Measurements from ENCODE around the gene GRIK3. TPM values are rescaled to one million over a fixed set of nuclear protein-coding genes. Genes with fewer than 3 reads are reported as not detected.
"Not testable (repeated sequence)": the region's sequence is repeated elsewhere in the genome, so short reads cannot be mapped to it uniquely, and the experiment has no call there.

Gene GRIK3
- total RNA-seq, 2 donors from 2014 or later, result 0.46 to 1.9 TPM

DNA sequence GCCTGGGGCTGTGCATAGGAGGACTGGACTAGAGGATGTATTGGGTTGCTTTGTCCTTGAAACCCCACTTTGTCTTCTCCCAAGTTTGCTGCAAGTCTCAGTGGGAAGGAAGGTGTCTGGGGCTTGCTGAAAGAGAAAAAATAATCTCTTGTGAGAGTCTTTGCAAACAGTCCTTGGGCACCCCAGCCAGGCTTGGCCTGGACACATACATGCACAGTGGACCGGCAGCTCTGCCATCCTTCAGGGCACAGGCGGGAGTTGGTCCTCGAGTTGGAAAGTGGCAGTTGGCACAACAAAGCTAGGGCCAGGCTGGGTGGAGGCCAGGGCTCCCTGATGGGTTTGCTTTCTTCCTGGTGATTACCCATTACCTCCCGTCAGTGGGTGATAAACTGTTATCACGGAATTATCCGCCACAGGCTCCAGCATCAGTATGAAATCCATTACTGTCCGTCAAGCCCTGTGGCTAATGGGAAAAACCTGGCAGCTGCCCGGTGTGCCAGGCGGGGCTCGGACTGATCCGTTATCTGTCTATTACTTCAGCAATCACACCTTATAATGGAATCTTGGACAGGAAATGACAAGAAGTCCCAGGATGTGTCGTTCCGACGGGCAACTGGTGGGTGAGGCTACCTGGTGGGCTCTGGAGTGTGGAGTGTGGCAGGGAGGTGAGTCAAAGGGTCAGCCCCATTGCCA is 265.7 kb downstream of the GRIK3 start:
- no peak for DNase-seq
- no peak for ATAC-seq
- intact Hi-C loops (cut with DNase I, micrococcal nuclease), result no loop called here

DNA sequence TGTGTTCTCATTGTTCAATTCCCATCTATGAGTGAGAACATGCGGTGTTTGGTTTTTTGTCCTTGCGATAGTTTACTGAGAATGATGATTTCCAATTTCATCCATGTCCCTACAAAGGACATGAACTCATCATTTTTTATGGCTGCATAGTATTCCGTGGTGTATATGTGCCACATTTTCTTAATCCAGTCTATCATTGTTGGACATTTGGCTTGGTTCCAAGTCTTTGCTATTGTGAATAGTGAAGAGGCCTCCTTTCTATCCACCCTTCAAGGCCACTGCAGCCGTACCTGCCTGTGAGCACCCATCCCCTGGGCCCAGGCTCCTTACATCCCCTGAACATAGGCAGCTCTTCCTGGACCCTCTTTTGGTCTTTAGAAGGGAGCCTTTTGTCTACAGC is 266.9 kb downstream of the GRIK3 start:
- DNase-seq; ATAC-seq; intact Hi-C loops (cut with DNase I, micrococcal nuclease): not testable (repeated sequence)

DNA sequence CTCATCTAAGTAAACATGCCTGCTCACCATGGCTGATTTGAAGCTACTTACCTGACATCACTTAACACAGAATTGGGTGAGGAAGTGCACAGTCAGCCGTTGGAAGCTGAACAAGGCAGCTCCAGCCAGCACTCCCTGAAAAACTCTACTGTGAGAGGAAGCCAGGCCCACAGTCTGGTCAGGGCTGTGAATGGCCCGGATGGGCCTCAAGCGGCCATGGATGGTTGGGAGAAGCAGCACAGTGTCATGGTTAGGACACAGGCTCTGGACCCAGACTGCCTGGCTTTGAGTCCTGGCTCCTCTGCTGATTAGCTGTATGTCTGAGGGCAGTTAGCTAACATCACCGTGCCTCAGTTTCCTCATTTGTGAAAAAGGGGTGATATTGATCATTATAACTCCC is 267.8 kb downstream of the GRIK3 start:
- ATAC-seq, result no peak

DNA sequence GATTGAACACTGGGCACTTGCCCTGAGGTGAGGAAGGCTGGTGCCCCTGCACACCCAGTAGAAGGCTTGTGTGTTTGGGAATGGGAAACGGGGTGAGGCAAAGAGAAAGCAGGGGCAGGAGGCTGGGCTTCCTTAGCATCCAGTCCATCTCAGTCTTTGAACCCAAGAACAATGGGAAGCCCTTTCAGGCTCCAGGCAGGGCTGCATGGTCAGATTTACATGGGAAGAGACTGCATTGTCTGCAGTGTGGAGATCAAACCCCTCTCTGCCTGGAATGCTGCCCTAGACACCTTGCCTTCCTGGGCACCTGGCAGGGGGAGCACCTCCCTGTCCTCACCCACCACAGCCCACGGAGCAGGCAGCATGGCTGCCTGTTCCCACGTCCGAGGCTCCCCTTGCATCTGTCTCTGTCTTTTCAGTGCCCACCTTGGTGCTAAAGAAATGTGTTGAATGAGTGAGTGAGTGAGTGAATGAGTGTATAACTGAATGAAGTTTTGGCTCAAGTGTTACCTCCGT is 268.5 kb downstream of the GRIK3 start:
- ATAC-seq (no peak), DNase-seq (no peak)
- intact Hi-C loops (cut with DNase I, micrococcal nuclease), result no loop called here

More for the DNA sequence above, 267.8 kb downstream of the GRIK3 start:
- intact Hi-C loops (cut with DNase I, micrococcal nuclease), result no loop called here
- DNase-seq, result no peak

DNA sequence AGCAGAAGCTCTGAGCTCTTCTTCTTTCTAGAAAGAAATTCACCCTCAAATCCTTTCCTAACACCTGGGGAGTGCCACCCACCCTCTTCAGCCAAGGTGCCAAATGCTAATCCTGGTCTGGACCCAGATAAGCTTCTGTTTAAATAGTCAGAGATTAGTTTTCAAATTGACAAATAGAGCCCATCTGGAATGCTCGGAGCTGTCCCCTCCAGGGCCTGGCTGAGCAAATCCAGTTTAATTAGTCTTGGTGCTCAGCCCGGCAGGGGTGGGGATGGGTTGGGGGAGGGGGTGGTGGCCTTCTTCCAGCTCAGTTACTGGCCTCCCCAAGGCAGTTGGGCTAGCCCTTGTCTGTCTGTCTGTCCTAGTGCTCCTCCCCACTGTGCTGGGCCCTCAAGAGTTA is 269.5 kb downstream of the GRIK3 start:
- no peak for DNase-seq
- no peak for ATAC-seq
- intact Hi-C loops (cut with DNase I, micrococcal nuclease), result no loop called here

DNA sequence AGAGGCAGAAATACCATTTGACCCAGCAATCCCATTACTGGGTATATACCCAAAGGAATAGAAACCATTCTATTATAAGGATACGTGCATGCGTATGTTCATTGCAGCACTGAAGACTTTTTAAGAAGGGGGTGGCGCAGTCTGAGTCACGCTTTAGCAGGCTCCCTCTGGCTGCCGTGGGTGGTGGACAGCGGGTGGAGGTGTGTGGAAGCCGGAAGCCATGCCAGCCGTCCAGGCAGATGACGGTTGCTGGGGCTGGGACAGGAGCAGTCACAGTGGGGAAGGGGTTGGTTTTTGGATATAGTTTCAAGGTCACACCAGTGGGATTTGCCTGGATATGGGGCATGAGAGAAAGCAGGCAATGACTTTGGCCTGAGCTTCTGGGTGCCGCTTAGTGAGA is 270.5 kb downstream of the GRIK3 start:
- intact Hi-C loops (cut with DNase I, micrococcal nuclease), result no loop called here
- ATAC-seq (no peak), DNase-seq (no peak)

GRCh38 chr1:36762174-36762573 is 272.1 kb downstream of the GRIK3 start:
- no peak for ATAC-seq
- no peak for DNase-seq
- intact Hi-C loops (cut with DNase I, micrococcal nuclease), result no loop called here

DNA sequence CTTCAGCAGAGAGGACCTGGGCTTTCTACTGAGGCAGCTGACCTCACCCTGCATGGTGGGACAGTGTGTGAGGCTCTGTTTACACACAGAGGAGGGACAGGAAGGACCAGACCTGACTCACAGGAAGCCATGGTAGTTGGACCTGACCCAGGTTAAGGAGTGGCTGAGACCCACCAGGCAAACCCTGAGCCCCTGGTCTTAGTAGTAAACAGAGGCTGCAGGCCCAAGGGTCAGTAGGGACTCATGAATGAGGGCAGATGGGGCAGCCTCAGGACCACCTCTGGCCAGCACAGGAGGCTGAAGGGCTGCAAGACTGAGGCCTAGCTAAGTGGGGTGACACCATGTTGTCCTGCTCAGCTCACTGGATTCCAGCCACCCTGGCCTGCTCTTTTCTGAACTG is 273.2 kb downstream of the GRIK3 start:
- ATAC-seq, result no peak
- intact Hi-C loops (cut with DNase I, micrococcal nuclease), result no loop called here

DNA sequence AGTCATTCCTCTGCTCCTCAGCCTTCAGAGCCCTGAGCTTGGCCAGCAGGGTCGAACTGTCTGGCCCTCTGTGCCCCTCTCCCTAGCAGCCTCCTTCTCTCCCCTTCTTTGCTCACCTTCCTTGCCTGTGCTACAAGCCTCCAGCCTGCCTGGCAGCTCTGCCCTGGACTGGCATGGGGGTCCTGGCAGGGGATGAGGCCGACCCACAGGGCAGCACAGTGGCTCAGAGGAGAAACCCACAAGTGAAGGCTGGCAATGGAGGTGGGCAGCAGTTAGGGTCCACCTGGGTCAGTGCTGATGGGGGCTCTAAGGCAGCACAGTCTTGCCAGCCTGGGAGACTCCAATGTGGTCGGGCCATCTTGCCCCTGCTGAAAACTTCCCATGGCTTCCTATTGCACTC is 274.2 kb downstream of the GRIK3 start:
- no peak for ATAC-seq
- intact Hi-C loops (cut with DNase I, micrococcal nuclease), result no loop called here
- no peak for DNase-seq

More for the DNA sequence above, 273.2 kb downstream of the GRIK3 start:
- no peak for DNase-seq

GRCh38 chr1:36759355-36759754 is 275.0 kb downstream of the GRIK3 start:
- intact Hi-C loops (cut with DNase I, micrococcal nuclease), result no loop called here
- DNase-seq (no peak), ATAC-seq (no peak)

GRCh38 chr1:36755303-36756230 is 278.7 kb downstream of the GRIK3 start:
- DNase-seq (no peak), ATAC-seq (no peak)
- intact Hi-C loops (cut with DNase I, micrococcal nuclease), result no loop called here

DNA sequence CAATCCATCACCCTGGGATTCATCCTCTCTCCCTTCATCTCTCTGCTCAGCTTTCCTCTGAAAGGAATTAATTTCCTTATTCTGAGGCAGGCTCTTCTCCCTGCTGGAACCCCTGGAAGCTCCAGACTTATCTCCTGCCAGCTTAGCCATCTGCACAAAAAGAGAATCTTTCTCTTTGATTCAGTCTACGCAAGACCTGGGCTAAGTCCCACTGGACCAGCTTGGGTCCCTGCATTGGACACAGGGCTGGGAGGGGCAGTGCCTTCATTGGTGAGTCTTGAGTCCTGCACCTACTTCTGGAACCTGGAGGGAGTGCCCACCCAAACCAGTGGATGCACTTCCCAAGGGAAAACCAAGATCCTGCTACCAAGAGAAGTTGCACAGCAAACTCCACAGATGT is 279.9 kb downstream of the GRIK3 start:
- ATAC-seq (no peak), DNase-seq (no peak)
- intact Hi-C loops (cut with DNase I, micrococcal nuclease), result no loop called here

- ATAC-seq, result no peak
- no peak for DNase-seq
- intact Hi-C loops (cut with DNase I, micrococcal nuclease), result no loop called here
Observed at GRCh38 chr1:36753451-36753850, 280.9 kb downstream of the GRIK3 start.

- intact Hi-C loops (cut with DNase I, micrococcal nuclease), result no loop called here
- ATAC-seq, result no peak
Observed at GRCh38 chr1:36752891-36753361, 281.4 kb downstream of the GRIK3 start.

GRCh38 chr1:36752431-36752830 is 281.9 kb downstream of the GRIK3 start:
- intact Hi-C loops (cut with DNase I, micrococcal nuclease), result no loop called here
- no peak for ATAC-seq
- no peak for DNase-seq

More at GRCh38 chr1:36752891-36753361, 281.4 kb downstream of the GRIK3 start:
- DNase-seq, result no peak

- ATAC-seq (no peak), DNase-seq (no peak)
- intact Hi-C loops (cut with DNase I, micrococcal nuclease), result no loop called here
Observed at GRCh38 chr1:36751525-36751924, 282.8 kb downstream of the GRIK3 start.

DNA sequence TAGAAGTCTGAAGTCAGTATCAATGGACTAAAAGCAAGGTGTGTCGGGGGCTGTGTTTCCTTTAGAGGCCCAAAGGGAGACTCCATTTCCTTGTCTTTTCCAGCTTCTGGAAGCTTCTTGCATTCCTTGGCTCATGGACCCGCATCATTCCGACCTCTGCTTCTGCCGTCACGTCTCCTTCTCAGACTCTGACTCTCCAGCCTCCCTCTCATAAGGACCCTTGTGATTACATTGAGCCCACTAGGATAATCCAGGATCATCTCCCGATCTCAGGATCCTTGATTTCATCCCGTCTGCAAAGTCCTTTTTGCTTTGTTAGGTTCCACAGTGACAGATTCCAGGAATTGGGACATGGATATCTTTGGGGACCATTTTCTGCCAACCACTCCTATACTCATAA is 285.8 kb downstream of the GRIK3 start:
- DNase-seq, result no peak
- intact Hi-C loops (cut with DNase I, micrococcal nuclease), result no loop called here

More for the DNA sequence above, 285.8 kb downstream of the GRIK3 start:
- no peak for ATAC-seq
